SU-DHL-6 (cell line): ENCODE data around the gene BIRC7.

ENCODE experiments used
- EZH2phosphoT487 ChIP-seq: fragments of 200-600 bp; sonication (generic), shearing (Covaris generic); conservative IDR thresholded peaks from 2 replicates; pipeline ENCODE4 v1.6.1; 2018; ENCODE audit warnings: mild to moderate bottlenecking, antibody characterized with exemption, low read length, moderate library complexity, mixed read lengths
- TF ChIP-seq, protein P1 (sequence below): fragments of 200-600 bp; sonication (generic); IDR thresholded peaks from one replicate; pipeline ENCODE4 v1.5.1; 2017; ENCODE audit warnings: antibody characterized with exemption, mild to moderate bottlenecking, low read length, moderate library complexity; ENCODE audit not compliant: insufficient read depth, poor library complexity, severe bottlenecking

DNA sequence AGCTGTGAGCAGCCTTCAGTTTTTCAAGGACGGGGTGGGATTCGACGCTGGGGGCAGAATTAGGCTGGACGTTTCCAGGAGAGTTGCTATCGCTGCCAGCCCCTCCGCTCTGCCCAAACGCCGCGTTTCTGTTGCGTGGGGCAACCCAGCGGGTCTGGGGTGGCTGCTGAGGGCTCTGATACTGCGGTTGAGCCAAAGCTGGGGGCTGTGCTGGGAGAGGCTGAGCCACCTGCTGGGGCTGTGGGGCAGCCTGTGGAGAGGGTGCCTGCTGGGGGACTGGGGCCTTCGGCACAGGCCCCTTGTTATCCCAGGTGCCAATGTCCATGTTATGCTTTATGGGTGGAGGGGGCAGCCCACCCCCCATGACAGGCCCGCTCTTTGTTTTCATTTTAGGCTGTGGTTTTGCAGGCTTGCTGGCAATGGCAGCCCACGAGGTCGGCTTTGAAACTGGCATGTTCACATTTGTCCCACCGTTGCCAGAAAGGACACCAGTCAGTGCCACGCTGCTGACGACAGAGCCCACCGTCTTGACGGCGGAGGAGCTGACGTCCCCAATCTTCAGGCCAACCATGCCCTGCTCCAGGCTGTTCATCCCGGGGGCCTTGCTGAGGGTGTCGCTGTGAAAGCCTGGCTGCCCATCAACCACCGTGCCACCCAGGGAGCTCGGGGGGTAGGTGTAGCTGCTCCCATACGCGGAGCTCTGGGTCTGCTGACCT is 32.7 kb upstream of the BIRC7 start:
- TF ChIP-seq, protein P1, sequence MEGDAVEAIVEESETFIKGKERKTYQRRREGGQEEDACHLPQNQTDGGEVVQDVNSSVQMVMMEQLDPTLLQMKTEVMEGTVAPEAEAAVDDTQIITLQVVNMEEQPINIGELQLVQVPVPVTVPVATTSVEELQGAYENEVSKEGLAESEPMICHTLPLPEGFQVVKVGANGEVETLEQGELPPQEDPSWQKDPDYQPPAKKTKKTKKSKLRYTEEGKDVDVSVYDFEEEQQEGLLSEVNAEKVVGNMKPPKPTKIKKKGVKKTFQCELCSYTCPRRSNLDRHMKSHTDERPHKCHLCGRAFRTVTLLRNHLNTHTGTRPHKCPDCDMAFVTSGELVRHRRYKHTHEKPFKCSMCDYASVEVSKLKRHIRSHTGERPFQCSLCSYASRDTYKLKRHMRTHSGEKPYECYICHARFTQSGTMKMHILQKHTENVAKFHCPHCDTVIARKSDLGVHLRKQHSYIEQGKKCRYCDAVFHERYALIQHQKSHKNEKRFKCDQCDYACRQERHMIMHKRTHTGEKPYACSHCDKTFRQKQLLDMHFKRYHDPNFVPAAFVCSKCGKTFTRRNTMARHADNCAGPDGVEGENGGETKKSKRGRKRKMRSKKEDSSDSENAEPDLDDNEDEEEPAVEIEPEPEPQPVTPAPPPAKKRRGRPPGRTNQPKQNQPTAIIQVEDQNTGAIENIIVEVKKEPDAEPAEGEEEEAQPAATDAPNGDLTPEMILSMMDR: no peak
- TF ChIP-seq EZH2phosphoT487: no peak
